HG02798 (cell line): ENCODE data around the gene C16orf54.
"Not testable (repeated sequence)": the region's sequence is repeated elsewhere in the genome, so short reads cannot be mapped to it uniquely, and the experiment has no call there.

ENCODE experiments used
- ATAC-seq: cut with Tn5 transposase; IDR thresholded peaks from one replicate; pipeline ENCODE4 v1.9.1; 2021; ENCODE audit warnings: mild to moderate bottlenecking; ENCODE audit not compliant: unreplicated experiment, poor library complexity

Gene C16orf54

DNA sequence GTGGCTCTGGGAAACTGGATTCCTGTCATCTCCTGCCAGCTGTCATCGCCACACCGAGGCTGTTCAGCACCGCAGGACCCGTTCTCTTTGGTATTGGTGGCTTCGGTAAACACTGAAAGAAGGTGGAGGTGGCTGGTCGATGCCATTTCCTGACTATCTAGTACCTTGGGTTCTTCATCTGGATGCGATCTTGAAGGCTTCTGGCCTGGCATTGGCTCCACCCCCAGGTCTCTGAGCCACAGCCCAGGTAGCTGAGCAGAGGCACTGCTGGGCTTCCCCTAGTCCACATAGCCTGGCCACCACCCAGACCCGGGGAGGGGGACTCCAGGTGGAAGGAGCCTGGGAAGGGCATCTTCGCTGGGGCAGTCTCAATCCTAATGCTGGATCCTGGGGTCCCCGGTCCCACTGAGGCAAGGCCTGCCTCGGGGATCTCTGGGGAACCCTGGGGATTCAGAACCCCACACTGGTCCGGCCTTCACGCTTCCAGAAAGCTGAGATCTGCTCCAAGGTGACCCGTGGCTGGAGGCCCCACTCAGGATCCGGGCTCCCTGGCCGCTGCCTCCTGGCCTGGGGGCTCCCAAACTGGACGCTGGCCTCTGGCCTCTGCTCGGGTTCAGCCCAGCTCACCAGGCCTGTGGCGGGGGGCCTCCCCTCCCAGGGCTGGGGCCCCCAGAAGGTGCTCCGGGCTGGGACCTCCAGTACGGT is 1.8 kb downstream of the C16orf54 start:
- no peak for ATAC-seq

GRCh38 chr16:29743475-29743826 is 2.3 kb downstream of the C16orf54 start:
- ATAC-seq = no peak

GRCh38 chr16:29742683-29743275 is 3.0 kb downstream of the C16orf54 start:
- no peak for ATAC-seq

GRCh38 chr16:29740630-29741015 is 5.2 kb downstream of the C16orf54 start:
- ATAC-seq = not testable (repeated sequence)

GRCh38 chr16:29739927-29740629 is 5.7 kb downstream of the C16orf54 start:
- not testable (repeated sequence) for ATAC-seq

DNA sequence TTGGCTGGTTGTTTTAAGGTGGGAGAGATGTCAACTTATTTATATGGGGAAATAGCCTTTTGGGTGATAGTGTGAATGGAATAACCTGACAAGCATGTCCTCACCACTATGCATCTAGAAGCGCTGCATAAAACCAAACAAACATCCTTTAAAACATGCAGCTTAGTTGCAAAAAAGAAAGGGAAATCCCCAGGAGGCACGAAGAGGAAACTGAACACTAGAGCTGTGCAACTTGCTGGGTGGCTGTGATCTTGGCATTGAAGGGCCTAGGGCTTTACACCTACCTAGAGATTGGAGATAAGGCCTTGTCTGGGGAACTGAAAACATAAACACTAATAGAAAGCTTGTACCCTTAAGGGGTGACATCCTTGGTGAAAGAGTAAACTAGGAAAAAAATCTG is 7.3 kb downstream of the C16orf54 start:
- ATAC-seq = peak; percentile 42

DNA sequence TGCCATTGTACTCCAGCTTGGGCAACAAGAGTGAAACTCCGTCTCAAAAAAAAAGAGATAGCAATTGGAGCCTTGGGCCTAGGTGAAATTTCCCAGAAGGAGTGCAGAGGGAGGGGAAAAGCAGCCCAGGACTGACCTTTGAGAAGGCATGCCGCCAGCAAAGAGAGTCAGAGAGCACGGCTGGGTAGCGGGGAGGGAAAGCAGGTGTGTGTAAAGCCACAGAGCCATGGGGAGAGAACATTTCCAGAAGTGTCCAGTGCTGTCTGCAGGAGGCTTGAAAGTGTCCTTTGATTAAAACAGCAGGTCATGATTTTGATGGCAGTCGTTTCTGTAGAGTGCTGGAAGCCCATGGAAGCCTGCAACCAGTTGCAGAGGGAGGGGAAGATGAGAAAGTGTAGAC is 8.1 kb downstream of the C16orf54 start:
- ATAC-seq = no peak

GRCh38 chr16:29736764-29737163 is 9.0 kb downstream of the C16orf54 start:
- ATAC-seq = no peak

- ATAC-seq = no peak
Measured at GRCh38 chr16:29736112-29736511, 9.7 kb downstream of the C16orf54 start.

DNA sequence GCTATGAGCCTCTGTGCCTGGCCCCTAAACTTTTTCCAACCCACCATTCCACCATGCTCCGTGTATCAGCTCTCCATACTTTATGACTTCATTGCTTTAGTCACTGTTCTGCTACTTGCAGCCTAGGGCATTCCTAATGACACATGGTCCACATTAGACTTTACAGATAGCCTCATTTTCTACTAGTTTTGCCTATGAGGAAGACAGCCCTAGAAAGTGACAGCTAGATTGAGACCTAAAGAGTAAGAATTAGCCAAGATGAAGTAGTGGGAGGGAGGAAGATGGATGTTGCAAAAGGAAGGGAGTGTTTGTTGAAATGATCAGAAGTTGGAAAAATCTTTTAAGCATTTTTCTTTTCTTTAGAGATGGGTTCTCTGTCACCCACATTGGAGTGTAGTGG is 11.0 kb downstream of the C16orf54 start:
- no peak for ATAC-seq

- peak; percentile 79 for ATAC-seq
Measured at GRCh38 chr16:29731768-29732601, 13.8 kb downstream of the C16orf54 start.

- ATAC-seq = peak; percentile 37
Measured at GRCh38 chr16:29730649-29731048, 15.1 kb downstream of the C16orf54 start.

DNA sequence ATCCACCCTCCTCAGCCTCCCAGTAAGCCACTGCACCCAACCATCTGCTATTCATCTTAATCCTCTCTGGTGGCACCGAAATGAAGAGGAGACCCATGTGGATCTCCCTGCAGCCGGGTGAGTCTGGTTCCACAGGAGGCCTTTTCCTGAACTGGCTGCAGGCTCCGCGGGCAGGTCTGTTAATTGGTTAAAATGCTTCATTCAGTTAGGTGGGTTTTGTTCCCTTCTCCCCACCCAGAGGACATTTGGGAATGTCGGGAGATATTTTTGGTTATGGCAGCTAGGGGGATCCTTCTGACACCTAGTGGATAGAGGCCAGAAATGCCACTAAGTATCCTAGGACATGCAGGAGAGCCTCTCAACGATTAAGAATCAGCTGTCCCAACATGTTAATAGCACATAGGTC is 16.7 kb downstream of the C16orf54 start:
- no peak for ATAC-seq

DNA sequence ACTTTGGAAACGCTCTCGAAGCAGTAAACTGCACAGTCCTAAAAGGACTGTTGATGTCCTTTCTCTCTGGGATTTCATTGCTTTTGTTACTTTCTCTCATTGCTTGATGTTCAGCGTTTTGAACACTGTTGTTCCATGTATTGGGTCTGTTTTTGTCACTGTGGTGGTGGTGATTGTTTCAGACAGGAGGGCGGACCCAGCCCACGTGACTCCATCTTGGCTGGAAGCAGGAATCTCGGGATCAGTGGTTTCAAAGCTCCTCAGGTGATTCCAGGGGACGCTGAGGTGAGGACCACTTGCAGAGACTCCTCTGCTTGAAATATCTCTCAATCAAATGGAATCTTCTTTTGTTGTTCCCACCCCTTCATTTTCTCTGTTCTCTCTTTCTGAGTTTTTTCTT is 18.3 kb downstream of the C16orf54 start:
- no peak for ATAC-seq

DNA sequence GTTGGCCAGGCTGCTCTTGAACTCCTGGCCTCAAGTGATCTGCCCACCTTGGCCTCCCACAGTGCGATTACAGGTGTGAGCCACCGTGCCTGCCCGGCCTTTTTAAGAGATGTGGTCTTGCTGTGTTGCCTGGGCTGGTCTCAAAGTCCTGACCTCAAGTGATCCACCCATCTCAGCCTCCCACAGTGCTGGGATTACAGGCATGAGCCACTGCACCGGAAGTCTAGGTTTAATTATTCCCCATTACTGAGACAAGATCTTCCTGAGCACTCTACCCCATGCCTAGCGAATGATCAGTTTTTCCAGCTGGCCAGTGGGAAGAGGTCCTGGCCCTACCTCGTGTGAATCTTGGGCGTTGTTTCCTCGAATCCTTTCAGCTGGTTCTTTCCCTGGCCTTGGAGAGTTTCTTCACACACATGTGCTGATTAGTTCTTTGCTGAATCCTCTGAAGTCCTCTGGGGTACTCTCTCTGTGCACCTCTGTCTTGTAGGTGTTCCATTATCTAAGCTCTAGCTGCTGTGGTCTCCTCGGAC is 18.9 kb downstream of the C16orf54 start:
- ATAC-seq = no peak

- peak; percentile 49 for ATAC-seq
Measured at GRCh38 chr16:29721167-29721879, 24.5 kb downstream of the C16orf54 start.

GRCh38 chr16:29720703-29721102 is 25.1 kb downstream of the C16orf54 start:
- no peak for ATAC-seq

GRCh38 chr16:29719063-29719462 is 26.7 kb downstream of the C16orf54 start:
- ATAC-seq = no peak

DNA sequence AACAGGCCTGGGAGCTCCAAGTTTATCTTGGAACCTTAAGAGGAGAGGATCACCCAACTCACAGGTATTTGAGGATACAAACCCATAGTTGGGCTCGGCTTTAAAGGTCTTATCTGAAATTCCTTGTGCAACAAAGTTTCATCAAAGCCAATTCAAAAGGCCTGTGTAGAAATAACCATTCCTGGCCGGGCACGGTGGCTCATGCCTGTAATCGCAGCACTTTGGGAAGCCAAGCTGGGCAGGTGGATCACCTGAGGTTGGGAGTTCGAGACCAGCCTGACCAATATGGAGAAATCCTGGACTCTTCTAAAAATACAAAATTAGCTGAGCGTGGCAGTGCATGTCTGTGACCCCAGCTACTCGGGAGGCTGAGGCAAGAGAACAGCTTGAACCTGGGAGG is 28.7 kb downstream of the C16orf54 start:
- no peak for ATAC-seq

GRCh38 chr16:29714972-29715371 is 30.8 kb downstream of the C16orf54 start:
- ATAC-seq = no peak
